Eye (tissue), 1 donor: Measurements from ENCODE around the gene RPL9.
"Not testable (repeated sequence)": the region's sequence is repeated elsewhere in the genome, so short reads cannot be mapped to it uniquely, and the experiment has no call there.

Experiments
- DNase-seq: peaks from one replicate; pipeline ENCODE4 v3.0.0-alpha.2; 2015

The RPL9 gene

GRCh38 chr4:39458505-39459300, at the start of gene RPL9, which contains the start of gene LIAS:
RPL9 (minus strand) TSS chr4:39458922; CDS start chr4:39458439, 483 bp downstream.
LIAS (plus strand) TSS chr4:39459056; CDS start chr4:39459118, 62 bp downstream.
- DNase-seq, result peak; percentile 99

GRCh38 chr4:39505581-39505980, 46.9 kb upstream of the RPL9 start:
- no peak for DNase-seq

- DNase-seq, result no peak
These were observed 45.8 kb upstream of the RPL9 start for GRCh38 chr4:39504538-39504937.

GRCh38 chr4:39502664-39503035, 43.9 kb upstream of the RPL9 start:
- DNase-seq, result not testable (repeated sequence)

GRCh38 chr4:39502019-39502663, 43.4 kb upstream of the RPL9 start:
- no peak for DNase-seq

GRCh38 chr4:39498727-39499020, 40.0 kb upstream of the RPL9 start:
- no peak for DNase-seq

- peak; percentile 3 for DNase-seq
These were observed 39.4 kb upstream of the RPL9 start for GRCh38 chr4:39497909-39498726.

GRCh38 chr4:39495446-39496213, 36.9 kb upstream of the RPL9 start:
- no peak for DNase-seq

GRCh38 chr4:39494354-39494753, 35.6 kb upstream of the RPL9 start:
- DNase-seq, result no peak

- DNase-seq, result no peak
These were observed 31.6 kb upstream of the RPL9 start for GRCh38 chr4:39490322-39490721.

- DNase-seq, result no peak
These were observed 27.6 kb upstream of the RPL9 start for GRCh38 chr4:39486221-39486804.

- DNase-seq, result no peak
These were observed 26.0 kb upstream of the RPL9 start for GRCh38 chr4:39484582-39485272.

GRCh38 chr4:39480902-39481695, 22.4 kb upstream of the RPL9 start:
- no peak for DNase-seq

GRCh38 chr4:39480251-39480650, 21.5 kb upstream of the RPL9 start:
- no peak for DNase-seq

GRCh38 chr4:39476187-39476895, 17.6 kb upstream of the RPL9 start:
- DNase-seq, result peak; percentile 37

- no peak for DNase-seq
These were observed 13.7 kb upstream of the RPL9 start for GRCh38 chr4:39472396-39472795.

GRCh38 chr4:39470402-39470801, 11.7 kb upstream of the RPL9 start:
- DNase-seq, result no peak

- peak; percentile 84 for DNase-seq
These were observed 10.8 kb upstream of the RPL9 start for GRCh38 chr4:39469429-39470077.

GRCh38 chr4:39467464-39467863, 8.7 kb upstream of the RPL9 start:
- DNase-seq, result no peak

- no peak for DNase-seq
These were observed 8.0 kb upstream of the RPL9 start for GRCh38 chr4:39466747-39467146.
